H1 (cell line): ENCODE measurements around the gene OR2A12. TPM values are rescaled to one million over a fixed set of nuclear protein-coding genes. Genes with fewer than 3 reads are reported as not detected.

Experiments used
- CTCF ChIA-PET: fragments of 300-600 bp; sonication (Branson Sonifier 250); formaldehyde crosslinking; loops from one replicate; lab custom pipeline; 2021; ENCODE audit not compliant: partially characterized antibody; lab: Charles Lee
- POLR2A ChIA-PET: fragments of 300-600 bp; sonication (Branson Sonifier 250); formaldehyde crosslinking; loops from one replicate; lab custom pipeline; 2021; ENCODE audit warnings: inconsistent platforms; ENCODE audit not compliant: partially characterized antibody; lab: Charles Lee
- DNase-seq, 2 experiments: peaks; one replicate each; pipeline versions ENCODE4 v3.0.0 to v3.0.0-alpha.2; 2010 to 2022; ENCODE audit warnings: low spot score in 2 of 2, low read depth in 1 of 2, mixed read lengths in 1 of 2
- FAIRE-seq: peaks from 2 replicates; lab custom pipeline; 2011; peaks lifted over from hg19 to GRCh38; lab: Jason Lieb, UNC
- H2AFZ ChIP-seq: 2 replicates; pipeline ENCODE4 v1.8.1; 2012; ENCODE audit warnings: low read length, inconsistent platforms
- H2AK5ac ChIP-seq: 2 replicates; pipeline ENCODE4 v1.6.1; 2013; ENCODE audit warnings: low read depth, low read length
- H2BK120ac ChIP-seq: replicated peaks from 2 replicates; pipeline ENCODE3; 2013; ENCODE audit warnings: low read depth, low read length, inconsistent platforms
- H2BK12ac ChIP-seq: 2 replicates; pipeline ENCODE4 v1.6.1; 2013; ENCODE audit warnings: low read depth, low read length
- H2BK15ac ChIP-seq: 2 replicates; pipeline ENCODE4 v1.6.1; 2013; ENCODE audit warnings: low read length
- H2BK20ac ChIP-seq: 2 replicates; pipeline ENCODE4 v1.6.1; 2013; ENCODE audit warnings: low read length
- H2BK5ac ChIP-seq: 2 replicates; pipeline ENCODE4 v1.6.1; 2013; ENCODE audit warnings: low read depth, low read length
- H3K14ac ChIP-seq: 2 replicates; pipeline ENCODE4 v1.6.1; 2013; ENCODE audit warnings: inconsistent platforms; ENCODE audit not compliant: insufficient read length
- H3K18ac ChIP-seq: 2 replicates; pipeline ENCODE4 v1.6.1; 2013; ENCODE audit warnings: low read length; ENCODE audit errors: extremely low read depth
- H3K23ac ChIP-seq: 2 replicates; pipeline ENCODE4 v1.6.1; 2013; ENCODE audit warnings: inconsistent platforms; ENCODE audit not compliant: insufficient read length
- H3K23me2 ChIP-seq: 2 replicates; pipeline ENCODE4 v1.6.1; 2013; ENCODE audit warnings: low read depth, low read length
- H3K27ac ChIP-seq: 2 replicates; pipeline ENCODE4 v1.6.1; 2011; ENCODE audit warnings: low read depth, low read length, inconsistent platforms
- H3K27me3 ChIP-seq, 4 experiments: replicated peaks in 1 of 4; 1 replicate in 1 of 4; 2 replicates in 3 of 4; pipeline versions ENCODE4 v1.6.1 to v1.8.1; 2011 to 2013; ENCODE audit warnings: low read length in 3 of 4, mild to moderate bottlenecking in 3 of 4, inconsistent platforms in 2 of 4, mixed read lengths in 2 of 4, moderate library complexity in 1 of 4; ENCODE audit not compliant: control insufficient read depth in 3 of 4, insufficient read depth in 3 of 4; ENCODE audit errors: extremely low read depth in 1 of 4
- H3K36me3 ChIP-seq, 4 experiments: 2 replicates each; pipeline versions ENCODE4 v1.6.1 to v1.8.1; 2011 to 2013; ENCODE audit warnings: mild to moderate bottlenecking in 4 of 4, low read length in 3 of 4, moderate library complexity in 2 of 4, control low read depth in 1 of 4, inconsistent platforms in 1 of 4; ENCODE audit not compliant: insufficient read depth in 4 of 4, control insufficient read depth in 2 of 4
- H3K4ac ChIP-seq: replicated peaks from 2 replicates; pipeline ENCODE3; 2013; ENCODE audit warnings: low read length, low read depth, mixed read lengths, inconsistent platforms; ENCODE audit not compliant: insufficient read length
- H3K4me1 ChIP-seq, 4 experiments: replicated peaks in 1 of 4; 1 replicate in 1 of 4; 2 replicates in 3 of 4; pipeline versions ENCODE4 v1.6.1 to v1.8.1; 2011 to 2013; ENCODE audit warnings: low read length in 3 of 4, inconsistent platforms in 2 of 4, mixed read lengths in 1 of 4; ENCODE audit not compliant: insufficient read depth in 4 of 4, control insufficient read depth in 3 of 4
- H3K4me2 ChIP-seq, 2 experiments: 2 replicates each; pipeline versions ENCODE4 v1.6.1 to v1.8.1; 2011 to 2013; ENCODE audit warnings: low read depth in 2 of 2, low read length in 2 of 2, control low read depth in 1 of 2, inconsistent platforms in 1 of 2, mild to moderate bottlenecking in 1 of 2; ENCODE audit not compliant: insufficient read depth in 1 of 2
- H3K4me3 ChIP-seq, 4 experiments: fragments of 200-600, 300-600 bp in 1 of 4; sonication (generic), shearing (Covaris generic), sonication (Bioruptor Twin) in 1 of 4; 2 replicates each; pipeline versions ENCODE4 v1.5.1 to v1.8.1; 2011 to 2016; ENCODE audit warnings: low read length in 4 of 4, low read depth in 3 of 4, control low read depth in 2 of 4, inconsistent platforms in 2 of 4, mild to moderate bottlenecking in 2 of 4, mixed read lengths in 1 of 4, moderate library complexity in 1 of 4; ENCODE audit not compliant: insufficient read depth in 2 of 4; ENCODE audit errors: extremely low read depth in 1 of 4
- H3K56ac ChIP-seq: replicated peaks from 2 replicates; pipeline ENCODE3; 2013; ENCODE audit warnings: low read depth, mild to moderate bottlenecking, mixed read lengths, low read length, inconsistent platforms; ENCODE audit not compliant: insufficient read length
- H3K79me1 ChIP-seq: 2 replicates; pipeline ENCODE4 v1.6.1; 2013; ENCODE audit warnings: low read depth, low read length, control low read depth
- H3K79me2 ChIP-seq, 2 experiments: 2 replicates each; pipeline versions ENCODE4 v1.6.1 to v1.8.1; 2012 to 2013; ENCODE audit warnings: low read length in 2 of 2, mild to moderate bottlenecking in 2 of 2, inconsistent platforms in 1 of 2; ENCODE audit not compliant: insufficient read depth in 2 of 2, control insufficient read depth in 1 of 2
- H3K9ac ChIP-seq, 4 experiments: replicated peaks in 1 of 4; 1 replicate in 1 of 4; 2 replicates in 3 of 4; pipeline versions ENCODE4 v1.6.1 to v1.8.1; 2011 to 2013; ENCODE audit warnings: low read depth in 3 of 4, low read length in 3 of 4, control low read depth in 2 of 4, mild to moderate bottlenecking in 2 of 4, moderate library complexity in 2 of 4, inconsistent platforms in 1 of 4; ENCODE audit errors: extremely low read depth in 1 of 4
- H3K9me3 ChIP-seq, 2 experiments: 2 replicates each; pipeline versions ENCODE4 v1.6.1 to v1.8.1; 2012 to 2013; ENCODE audit warnings: mild to moderate bottlenecking in 2 of 2, moderate library complexity in 2 of 2, control low read depth in 1 of 2, inconsistent platforms in 1 of 2, low read depth in 1 of 2, low read length in 1 of 2, mixed read lengths in 1 of 2; ENCODE audit not compliant: insufficient read depth in 2 of 2
- H4K20me1 ChIP-seq, 2 experiments: replicated peaks in 1 of 2; 2 replicates each; pipeline versions ENCODE3 to v1.8.1; 2011 to 2013; ENCODE audit warnings: inconsistent platforms in 2 of 2, low read length in 2 of 2, mild to moderate bottlenecking in 1 of 2; ENCODE audit not compliant: insufficient read depth in 2 of 2, control insufficient read depth in 1 of 2
- H4K5ac ChIP-seq: 2 replicates; pipeline ENCODE4 v1.6.1; 2013; ENCODE audit warnings: low read length, low read depth, mixed read lengths, inconsistent platforms; ENCODE audit not compliant: insufficient read length
- H4K8ac ChIP-seq: 2 replicates; pipeline ENCODE4 v1.8.0; 2013; ENCODE audit warnings: mild to moderate bottlenecking, moderate library complexity, low read length, inconsistent platforms; ENCODE audit not compliant: insufficient read depth; ENCODE audit errors: extremely low read depth
- H4K91ac ChIP-seq: replicated peaks from 2 replicates; pipeline ENCODE3; 2013; ENCODE audit warnings: low read length, mixed read lengths, inconsistent platforms; ENCODE audit not compliant: insufficient read length
- ATF2 ChIP-seq: IDR thresholded peaks from 2 replicates; pipeline ENCODE4 v1.6.1; 2012; ENCODE audit warnings: low read length, inconsistent platforms
- BCL11A ChIP-seq, 2 experiments: IDR thresholded peaks; one replicate each; pipeline ENCODE4 v1.6.1; 2011; ENCODE audit warnings: low read depth in 2 of 2, low read length in 2 of 2, mild to moderate bottlenecking in 2 of 2
- CBX5 ChIP-seq: fragments of 300-800, 300-1000 bp; sonication (generic); IDR thresholded peaks from 2 replicates; pipeline ENCODE4 v1.7.1; 2016; ENCODE audit warnings: antibody characterized with exemption, low read length, low read depth
- CHD2 ChIP-seq: IDR thresholded peaks from 2 replicates; pipeline ENCODE4 v1.6.1; 2012; ENCODE audit warnings: low read length, improper control_type of control experiment
- EZH2 ChIP-seq: fragments of 200-600 bp; sonication (generic); IDR thresholded peaks from 2 replicates; pipeline ENCODE4 v1.7.1; 2012; ENCODE audit warnings: low read depth, mild to moderate bottlenecking, moderate library complexity, low read length, inconsistent platforms; ENCODE audit not compliant: severe bottlenecking
- GABPA ChIP-seq: IDR thresholded peaks from 2 replicates; pipeline ENCODE4 v1.6.1; 2011; ENCODE audit warnings: mild to moderate bottlenecking, low read length, moderate library complexity, borderline replicate concordance; ENCODE audit not compliant: insufficient read depth
- GTF2F1 ChIP-seq: IDR thresholded peaks from 2 replicates; pipeline ENCODE4 v1.6.1; 2012; ENCODE audit warnings: low read depth, low read length, improper control_type of control experiment, borderline replicate concordance
- HDAC2 ChIP-seq, 2 experiments: fragments of 300-600 bp in 1 of 2; sonication (generic) in 1 of 2; IDR thresholded peaks; 2 replicates each; pipeline ENCODE4 v1.6.1; 2011 to 2012; ENCODE audit warnings: low read depth in 2 of 2, low read length in 2 of 2, mild to moderate bottlenecking in 2 of 2, moderate library complexity in 2 of 2, borderline replicate concordance in 1 of 2, inconsistent platforms in 1 of 2
- NRF1 ChIP-seq: IDR thresholded peaks from 2 replicates; pipeline ENCODE4 v1.6.1; 2011; ENCODE audit warnings: mild to moderate bottlenecking, low read depth, low read length, improper control_type of control experiment
- RNF2 ChIP-seq: fragments of 200-900, 300-1000 bp; sonication (generic); IDR thresholded peaks from 2 replicates; pipeline ENCODE4 v1.7.1; 2016; ENCODE audit warnings: borderline replicate concordance, low read depth, mild to moderate bottlenecking, antibody characterized with exemption, low read length; ENCODE audit not compliant: poor library complexity, severe bottlenecking; ENCODE audit errors: missing control alignments
- SRF ChIP-seq: IDR thresholded peaks from 2 replicates; pipeline ENCODE4 v1.6.1; 2011; ENCODE audit warnings: mild to moderate bottlenecking, low read depth, low read length, moderate library complexity
- TBP ChIP-seq: IDR thresholded peaks from 2 replicates; pipeline ENCODE4 v1.6.1; 2011; ENCODE audit warnings: low read depth, low read length, improper control_type of control experiment
- TEAD4 ChIP-seq: IDR thresholded peaks from 2 replicates; pipeline ENCODE4 v1.6.1; 2012; ENCODE audit warnings: low read depth, low read length, inconsistent platforms, mixed read lengths
- WGBS, 2 experiments: shearing (Covaris generic) in 1 of 2; methylation state at CpG; one replicate each; pipeline versions ENCODE4 v1.1.6 to v1.1.7; 2013 to 2015; ENCODE audit warnings: low lambda C conversion rate in 2 of 2, mixed read lengths in 2 of 2, inconsistent platforms in 1 of 2, low coverage in 1 of 2, missing lambda C conversion rate in 1 of 2; ENCODE audit not compliant: insufficient replicate concordance in 2 of 2, insufficient coverage in 1 of 2, insufficient read length in 1 of 2; ENCODE audit errors: extremely low coverage in 1 of 2, missing lambda C conversion rate in 1 of 2; 5-methylcytosine and 5-hydroxymethylcytosine counted together
- polyA plus RNA-seq, 7 experiments: library from polyadenylated mRNA; depleted of rRNA in 3 of 7; stranded (reverse) in 5 of 7; unstranded in 2 of 7; fragments of >200 nt in 5 of 7; fragments of 200-250 nt in 2 of 7; gene quantifications; 1 replicate in 5 of 7; 2 replicates in 1 of 7; 4 replicates in 1 of 7; pipeline versions ENCODE4 v1.2.1 to v1.2.3, GENCODE V29; 2011 to 2013; ENCODE audit warnings: missing spikeins in 2 of 7, mixed read lengths in 2 of 7
- total RNA-seq: library from RNA; stranded (reverse); fragmentation: NEBNext Ultra II Directional; extraction: Animal tissue kit (Norgen Biotek cat#: 25700); gene quantifications from 2 replicates; pipeline ENCODE4 v1.2.1, GENCODE V29; 2021

The OR2A12 gene
- total and polyA plus RNA-seq, 2 of the 8 experiments (the other 6 are each of a cell fraction or from before 2014, with no cell fraction given) = not detected

GRCh38 chr7:144069953-144070352 is 16.1 kb upstream of the OR2A12 start:
- Histone ChIP-seq H3K4me3 (no peak overlapping the region), H3K23me2 (no peaks in the 10 kb centered on the region), H3K4me2 (no peak overlapping the region), H3K4me1 (no peaks in the 10 kb centered on the region), H3K27ac (no peak overlapping the region), H4K5ac (no peak overlapping the region), H3K36me3 (no peaks in the 10 kb centered on the region), H3K18ac (no peak overlapping the region), H2BK20ac (no peak overlapping the region), H3K23ac (no peak overlapping the region), H3K56ac (no peak overlapping the region), H3K9ac (no peak overlapping the region), H3K79me1 (no peaks in the 10 kb centered on the region), H3K4ac (no peak overlapping the region), H3K9me3 (no peaks in the 10 kb centered on the region), H4K91ac (no peak overlapping the region), H4K8ac (no peak overlapping the region), H2BK15ac (no peak overlapping the region), H3K27me3 (no peaks in the 10 kb centered on the region), H2BK5ac (no peak overlapping the region), H4K20me1 (no peaks in the 10 kb centered on the region), H2BK120ac (no peak overlapping the region), H2BK12ac (no peak overlapping the region), H3K79me2 (no peaks in the 10 kb centered on the region), H2AFZ (no peak overlapping the region), H2AK5ac (no peak overlapping the region), H3K14ac (no peak overlapping the region)
- DNase-seq (no peak), FAIRE-seq (no peak)
- ChIA-PET POLR2A (no interaction called here), CTCF (no interaction called here)
- WGBS, 2 experiments = 81% methylated on average over 2 of the region's 2 CpGs; no CpG with 5 or more reads in 1 of the 2 experiments
- no peak for TF ChIP-seq CBX5
- no peak for TF ChIP-seq ATF2
- TF ChIP-seq RNF2 = no peak
- TF ChIP-seq TBP = no peak
- TF ChIP-seq GTF2F1 = no peak
- no peak for TF ChIP-seq NRF1
- TF ChIP-seq EZH2 = no peak
- TF ChIP-seq HDAC2 (IDR thresholded peaks at IDR 0.05; ENCODE audit: borderline replicate concordance in 1 of 2, low read depth in 2 of 2, low read length in 2 of 2) = no peak
- no peak for TF ChIP-seq TEAD4
- no peak for TF ChIP-seq GABPA
- TF ChIP-seq CHD2 = no peak
- no peak for TF ChIP-seq SRF
- no peak for TF ChIP-seq BCL11A (IDR thresholded peaks at IDR 0.05; ENCODE audit: low read depth in 2 of 2, low read length in 2 of 2)
